Upper lobe of right lung (tissue), 1 donor: ENCODE results near the gene PNLIPRP1. TPM values are rescaled to one million over a fixed set of nuclear protein-coding genes. Genes with fewer than 3 reads are reported as not detected.

ENCODE experiments used
- ATAC-seq: fragments of 200-7000 bp; cut with Tn5 transposase; one replicate; pipeline ENCODE4 v1.9.1; 2020; ENCODE audit warnings: mild to moderate bottlenecking, moderate library complexity
- DNase-seq: peaks from one replicate; pipeline ENCODE4 v3.0.0-alpha.2; 2020
- H3K27ac ChIP-seq: fragments of 200-600 bp; one replicate; pipeline ENCODE4 v1.8.0; 2022
- H3K27me3 ChIP-seq: fragments of 200-600 bp; one replicate; pipeline ENCODE4 v1.8.0; 2022; ENCODE audit warnings: mild to moderate bottlenecking
- H3K36me3 ChIP-seq: fragments of 200-600 bp; one replicate; pipeline ENCODE4 v1.8.0; 2022
- H3K4me1 ChIP-seq: fragments of 200-600 bp; one replicate; pipeline ENCODE4 v1.8.0; 2022
- H3K4me3 ChIP-seq: fragments of 200-600 bp; one replicate; pipeline ENCODE4 v1.8.0; 2022; ENCODE audit warnings: mild to moderate bottlenecking
- H3K9me3 ChIP-seq: fragments of 200-600 bp; one replicate; pipeline ENCODE4 v1.8.0; 2022
- intact Hi-C: fragments of 100-400 bp; cut with DNase I; formaldehyde crosslinking; loops from one replicate; pipeline ENCODE4 v1.11.0; 2022
- total RNA-seq: library from RNA; stranded (reverse); fragmentation: NEBNext Ultra II Directional; extraction: Animal tissue kit (Norgen Biotek cat#: 25700); gene quantifications from one replicate; pipeline ENCODE4 v1.2.1, GENCODE V29; 2021
- TF ChIP-seq, protein P1 (sequence below): fragments of 200-600 bp; IDR thresholded peaks from one replicate; pipeline ENCODE4 v1.8.0; 2022; ENCODE audit warnings: antibody characterized with exemption
- donor health status: DM: no; HTN: yes; CAD: no; lungs with severe emphysema.

The PNLIPRP1 gene
- total RNA-seq, 1 donor from 2014 or later: not detected

DNA sequence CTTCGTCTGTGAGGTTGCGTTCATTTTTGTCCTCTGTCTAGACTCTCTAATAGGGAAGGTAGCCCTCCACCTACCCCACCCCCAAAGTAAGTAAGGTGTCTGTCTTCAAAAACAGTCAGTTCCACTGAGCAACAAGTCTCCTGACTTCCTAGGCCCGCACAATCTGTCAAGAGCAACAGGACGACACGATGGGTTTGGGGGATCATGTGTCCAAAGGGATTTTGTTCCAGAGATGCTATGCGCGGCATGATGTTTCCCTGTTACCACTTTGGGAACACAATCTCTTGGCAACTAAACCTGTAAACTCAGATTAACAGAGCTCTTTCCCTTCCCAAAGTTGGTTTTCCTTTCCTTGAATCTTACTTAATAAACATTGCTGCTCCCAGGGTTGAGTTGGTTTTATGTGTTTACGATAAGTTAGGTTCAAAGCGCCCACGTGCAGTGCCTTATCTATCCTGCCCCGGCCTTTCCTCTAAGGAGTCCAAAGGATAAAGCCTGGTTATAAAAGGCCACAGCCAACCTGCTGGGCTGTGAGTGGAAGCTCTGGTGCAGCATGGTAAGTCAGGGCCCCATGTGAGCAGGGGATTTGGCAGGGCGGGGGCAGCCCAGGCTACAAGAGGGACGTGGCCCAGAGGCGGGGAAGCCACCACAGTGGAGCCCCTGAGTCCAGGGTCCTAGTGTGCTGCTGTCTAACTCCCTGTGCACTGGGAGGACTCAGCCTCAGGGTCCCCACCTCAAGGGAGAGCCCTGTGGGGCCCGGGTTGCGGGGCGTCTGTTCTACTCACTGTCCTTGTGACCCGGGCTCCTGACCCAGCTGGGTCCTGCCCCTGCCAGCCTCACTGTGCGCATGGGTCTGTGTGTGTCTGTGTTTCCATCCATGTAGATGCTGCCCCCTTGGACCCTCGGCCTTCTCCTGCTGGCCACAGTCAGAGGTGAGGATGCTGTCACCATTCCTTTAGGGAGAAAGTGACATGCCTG lies 30.0 kb downstream of the PNLIPRP1 start, which contains the start of gene PNLIPRP2:
TSS of gene PNLIPRP2 (plus strand) at position 531 of the 978 bp plus-strand sequence.
- peak; percentile 31 for ATAC-seq
- no peaks in the 10 kb centered on the region for H3K36me3 ChIP-seq
- TF ChIP-seq, protein P1, sequence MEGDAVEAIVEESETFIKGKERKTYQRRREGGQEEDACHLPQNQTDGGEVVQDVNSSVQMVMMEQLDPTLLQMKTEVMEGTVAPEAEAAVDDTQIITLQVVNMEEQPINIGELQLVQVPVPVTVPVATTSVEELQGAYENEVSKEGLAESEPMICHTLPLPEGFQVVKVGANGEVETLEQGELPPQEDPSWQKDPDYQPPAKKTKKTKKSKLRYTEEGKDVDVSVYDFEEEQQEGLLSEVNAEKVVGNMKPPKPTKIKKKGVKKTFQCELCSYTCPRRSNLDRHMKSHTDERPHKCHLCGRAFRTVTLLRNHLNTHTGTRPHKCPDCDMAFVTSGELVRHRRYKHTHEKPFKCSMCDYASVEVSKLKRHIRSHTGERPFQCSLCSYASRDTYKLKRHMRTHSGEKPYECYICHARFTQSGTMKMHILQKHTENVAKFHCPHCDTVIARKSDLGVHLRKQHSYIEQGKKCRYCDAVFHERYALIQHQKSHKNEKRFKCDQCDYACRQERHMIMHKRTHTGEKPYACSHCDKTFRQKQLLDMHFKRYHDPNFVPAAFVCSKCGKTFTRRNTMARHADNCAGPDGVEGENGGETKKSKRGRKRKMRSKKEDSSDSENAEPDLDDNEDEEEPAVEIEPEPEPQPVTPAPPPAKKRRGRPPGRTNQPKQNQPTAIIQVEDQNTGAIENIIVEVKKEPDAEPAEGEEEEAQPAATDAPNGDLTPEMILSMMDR: no peak

DNA sequence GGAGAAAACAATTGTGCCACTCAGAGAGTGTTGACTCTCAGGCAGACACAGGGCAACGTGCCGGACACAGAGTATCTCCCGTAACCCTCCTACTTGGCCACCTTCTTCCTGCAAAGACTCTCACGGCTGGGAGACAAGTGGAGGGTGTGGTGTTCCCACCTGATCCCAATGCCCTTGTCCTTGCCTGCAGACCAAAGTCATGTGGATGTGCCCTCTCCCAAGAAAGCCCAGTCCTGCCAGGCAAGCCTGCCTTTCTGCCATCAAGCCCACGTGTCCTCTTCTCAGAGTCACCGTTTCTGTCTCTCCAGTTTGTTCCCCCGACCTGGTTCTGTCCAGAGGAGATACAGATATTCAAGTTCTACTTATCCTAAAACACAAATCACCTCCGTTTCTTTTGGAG lies 30.7 kb downstream of the PNLIPRP1 start:
- TF ChIP-seq, protein P1: no peak
- Histone ChIP-seq H3K27me3 (no peaks in the 10 kb centered on the region), H3K4me3 (no peak overlapping the region), H3K27ac (no peak overlapping the region), H3K4me1 (no peaks in the 10 kb centered on the region), H3K9me3 (no peaks in the 10 kb centered on the region), H3K36me3 (no peaks in the 10 kb centered on the region)
- no peak for DNase-seq
- intact Hi-C loops: no loop called here
- ATAC-seq: no peak

More for the DNA sequence above, 30.0 kb downstream of the PNLIPRP1 start, which contains the start of gene PNLIPRP2:
- Histone ChIP-seq H3K27me3 (no peaks in the 10 kb centered on the region), H3K4me1 (no peaks in the 10 kb centered on the region), H3K4me3 (no peak within 1 kb of the TSS), H3K27ac (no peak within 1 kb of the TSS), H3K9me3 (no peaks in the 10 kb centered on the region)
- no peak for DNase-seq
- intact Hi-C loops: no loop called here

DNA sequence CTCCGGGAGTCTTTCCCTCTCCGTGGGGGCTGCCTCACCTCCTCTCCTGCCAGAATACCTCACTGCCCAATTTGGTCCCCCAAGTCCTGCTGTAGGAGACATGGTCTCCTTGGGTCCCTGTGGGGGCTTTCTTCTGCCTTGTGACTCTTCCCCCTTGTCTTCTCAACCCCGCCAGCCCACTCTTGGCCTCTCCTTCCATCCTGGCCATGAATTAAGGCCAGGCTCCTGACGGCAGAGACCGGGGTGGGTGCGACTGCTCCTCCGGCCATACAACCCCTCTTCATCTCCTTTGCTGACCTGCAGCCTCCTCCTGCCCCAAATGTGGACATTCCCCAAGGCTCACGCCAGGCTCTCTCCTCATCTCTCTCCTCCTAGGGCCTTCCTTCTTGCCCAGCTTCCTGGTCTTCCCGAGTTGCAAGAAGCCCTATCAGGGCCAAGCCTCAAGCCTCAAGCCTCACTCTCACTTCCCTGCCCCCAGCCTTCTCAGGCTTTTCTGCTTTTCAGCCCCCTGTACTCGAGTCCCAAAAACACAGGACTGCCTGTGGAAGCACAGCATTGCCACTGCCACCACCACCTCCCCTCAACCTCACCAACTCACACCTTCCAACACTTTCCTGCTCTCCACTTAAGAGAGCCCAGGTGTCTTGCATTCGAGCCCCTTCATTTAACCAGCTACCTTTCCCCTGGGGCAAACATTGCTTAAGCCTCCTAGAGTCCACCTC lies 31.3 kb downstream of the PNLIPRP1 start:
- intact Hi-C loops: no loop called here
- Histone ChIP-seq H3K4me3 (no peak overlapping the region), H3K9me3 (no peaks in the 10 kb centered on the region), H3K36me3 (no peaks in the 10 kb centered on the region), H3K27me3 (peaks cover 5% of the 10 kb centered on the region), H3K27ac (no peak overlapping the region), H3K4me1 (no peaks in the 10 kb centered on the region)
- TF ChIP-seq, protein P1: no peak
- DNase-seq (no peak), ATAC-seq (no peak)

DNA sequence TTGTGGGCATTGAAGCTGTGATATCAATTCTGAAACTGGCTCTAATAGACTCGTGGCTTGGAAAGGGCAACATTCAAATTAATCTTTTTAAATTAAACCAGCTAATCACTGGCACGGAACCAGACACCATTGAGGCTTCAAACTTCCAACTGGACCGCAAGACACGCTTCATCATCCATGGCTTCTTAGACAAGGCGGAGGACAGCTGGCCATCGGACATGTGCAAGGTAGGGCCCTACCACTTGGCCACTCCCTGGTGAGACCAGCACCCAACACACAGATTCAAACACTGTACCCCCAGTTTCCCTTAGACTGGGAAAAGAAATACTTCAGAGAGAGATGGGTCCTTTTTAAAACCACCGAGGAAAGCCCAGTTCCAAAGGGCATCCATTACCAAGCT lies 35.1 kb downstream of the PNLIPRP1 start:
- ATAC-seq (no peak), DNase-seq (no peak)
- Histone ChIP-seq H3K4me1 (no peaks in the 10 kb centered on the region), H3K27ac (no peak overlapping the region), H3K4me3 (no peak overlapping the region), H3K27me3 (peaks cover 7% of the 10 kb centered on the region), H3K9me3 (no peaks in the 10 kb centered on the region), H3K36me3 (no peaks in the 10 kb centered on the region)
- intact Hi-C loops: no loop called here
- TF ChIP-seq, protein P1: no peak

DNA sequence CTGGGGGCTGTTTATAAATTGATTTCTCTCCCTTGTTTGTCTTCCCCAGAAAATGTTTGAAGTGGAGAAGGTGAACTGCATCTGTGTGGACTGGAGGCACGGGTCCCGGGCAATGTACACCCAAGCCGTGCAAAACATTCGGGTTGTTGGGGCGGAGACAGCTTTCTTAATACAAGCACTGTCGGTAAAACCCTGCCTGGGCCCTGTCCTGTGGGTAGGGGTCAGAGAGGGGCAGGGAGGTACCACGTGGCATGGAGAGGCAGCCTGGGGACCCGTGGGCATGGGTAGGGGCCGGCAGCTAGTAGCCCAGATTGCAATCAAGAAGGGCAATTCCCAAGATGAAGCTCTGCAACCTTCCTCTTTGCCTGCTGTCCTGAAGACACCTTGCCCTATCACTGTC lies 36.1 kb downstream of the PNLIPRP1 start:
- no peak overlapping the region for H3K4me3 ChIP-seq
- intact Hi-C loops: no loop called here
- H3K27ac ChIP-seq: no peak overlapping the region
- no peak for ATAC-seq
- H3K27me3 ChIP-seq: peaks cover 7% of the 10 kb centered on the region
- TF ChIP-seq, protein P1: no peak
- H3K4me1 ChIP-seq: no peaks in the 10 kb centered on the region
- no peak for DNase-seq
- H3K9me3 ChIP-seq: no peaks in the 10 kb centered on the region
- no peaks in the 10 kb centered on the region for H3K36me3 ChIP-seq
